DOHH2 (cell line): Measurements from ENCODE around the gene RNLS.

ENCODE experiments used
- H3F3A ChIP-seq: fragments of 200-600 bp; sonication (generic), shearing (Covaris generic); 2 replicates; pipeline ENCODE4 v1.6.0; 2016; ENCODE audit warnings: antibody characterized with exemption, mild to moderate bottlenecking; ENCODE audit not compliant: control insufficient read depth, insufficient read depth
- H3K27ac ChIP-seq: fragments of 200-600 bp; sonication (generic); 2 replicates; pipeline ENCODE4 v1.5.1; 2014; ENCODE audit warnings: low read depth, mild to moderate bottlenecking, low read length, moderate library complexity
- H3K27me3 ChIP-seq: fragments of 200-600 bp; sonication (generic); 2 replicates; pipeline ENCODE4 v1.6.1; 2014; ENCODE audit warnings: mild to moderate bottlenecking, low read length, mixed read lengths; ENCODE audit not compliant: control insufficient read depth
- H3K36me3 ChIP-seq: fragments of 200-600 bp; sonication (generic); 2 replicates; pipeline ENCODE4 v1.6.1; 2014; ENCODE audit warnings: mild to moderate bottlenecking, low read length, moderate library complexity, mixed read lengths; ENCODE audit not compliant: control insufficient read depth
- H3K4me1 ChIP-seq: fragments of 200-600 bp; sonication (generic); 2 replicates; pipeline ENCODE4 v1.6.1; 2014; ENCODE audit warnings: mild to moderate bottlenecking, low read length, mixed read lengths; ENCODE audit not compliant: control insufficient read depth
- H3K4me2 ChIP-seq: fragments of 200-600 bp; sonication (generic); 2 replicates; pipeline ENCODE4 v1.6.0; 2014; ENCODE audit warnings: mild to moderate bottlenecking, low read length, moderate library complexity
- H3K4me3 ChIP-seq: fragments of 200-600 bp; sonication (generic); 2 replicates; pipeline ENCODE4 v1.5.1; 2014; ENCODE audit warnings: mild to moderate bottlenecking, low read length, mixed read lengths
- H3K79me2 ChIP-seq: fragments of 200-600 bp; sonication (generic); 2 replicates; pipeline ENCODE4 v1.6.1; 2014; ENCODE audit warnings: mild to moderate bottlenecking, low read length, mixed read lengths; ENCODE audit not compliant: control insufficient read depth
- H3K9me2 ChIP-seq: fragments of 200-600 bp; sonication (generic); replicated peaks from 2 replicates; pipeline ENCODE4 v1.6.1; 2014; ENCODE audit warnings: mild to moderate bottlenecking, low read length, mixed read lengths; ENCODE audit not compliant: control insufficient read depth
- H3K9me3 ChIP-seq: fragments of 200-600 bp; sonication (generic); 2 replicates; pipeline ENCODE4 v1.6.1; 2014; ENCODE audit warnings: antibody characterized with exemption, low read length, mixed read lengths; ENCODE audit not compliant: control insufficient read depth, insufficient read depth
- H4K20me1 ChIP-seq: fragments of 200-600 bp; sonication (generic); 2 replicates; pipeline ENCODE4 v1.6.0; 2014; ENCODE audit warnings: low read depth, mild to moderate bottlenecking, antibody characterized with exemption, low read length, moderate library complexity; ENCODE audit not compliant: control insufficient read depth, insufficient read depth
- EZH2phosphoT487 ChIP-seq: fragments of 200-600 bp; sonication (generic); IDR thresholded peaks from 2 replicates; pipeline ENCODE4 v1.6.1; 2017; ENCODE audit warnings: borderline replicate concordance, mild to moderate bottlenecking, antibody characterized with exemption, low read length, moderate library complexity, mixed read lengths
- TF ChIP-seq, protein P1 (sequence below): fragments of 200-600 bp; sonication (generic); IDR thresholded peaks from one replicate; pipeline ENCODE4 v1.5.1; 2014; ENCODE audit warnings: antibody characterized with exemption, mild to moderate bottlenecking, low read depth, low read length; ENCODE audit not compliant: poor library complexity, severe bottlenecking

RNLS gene

DNA sequence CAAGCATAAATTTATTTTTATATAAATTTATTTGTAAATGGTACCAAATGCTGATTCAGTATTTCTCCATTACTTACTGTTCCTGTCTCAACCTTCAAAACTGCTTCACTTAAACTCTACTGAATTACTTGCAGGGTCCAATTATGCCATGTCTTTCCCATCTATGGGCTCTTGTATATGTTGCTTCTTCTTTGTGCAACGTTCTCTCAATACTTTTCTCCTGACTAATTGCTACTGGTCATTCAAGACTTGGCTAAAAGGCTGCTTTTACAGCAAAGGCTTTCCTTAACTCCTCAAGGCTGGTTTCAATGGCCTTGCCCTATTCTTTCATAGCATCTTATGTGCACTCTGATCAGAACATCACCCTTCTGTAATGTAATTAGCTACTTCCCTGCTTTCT is 67.9 kb downstream of the RNLS start:
- TF ChIP-seq EZH2phosphoT487: no peak
- TF ChIP-seq, protein P1, sequence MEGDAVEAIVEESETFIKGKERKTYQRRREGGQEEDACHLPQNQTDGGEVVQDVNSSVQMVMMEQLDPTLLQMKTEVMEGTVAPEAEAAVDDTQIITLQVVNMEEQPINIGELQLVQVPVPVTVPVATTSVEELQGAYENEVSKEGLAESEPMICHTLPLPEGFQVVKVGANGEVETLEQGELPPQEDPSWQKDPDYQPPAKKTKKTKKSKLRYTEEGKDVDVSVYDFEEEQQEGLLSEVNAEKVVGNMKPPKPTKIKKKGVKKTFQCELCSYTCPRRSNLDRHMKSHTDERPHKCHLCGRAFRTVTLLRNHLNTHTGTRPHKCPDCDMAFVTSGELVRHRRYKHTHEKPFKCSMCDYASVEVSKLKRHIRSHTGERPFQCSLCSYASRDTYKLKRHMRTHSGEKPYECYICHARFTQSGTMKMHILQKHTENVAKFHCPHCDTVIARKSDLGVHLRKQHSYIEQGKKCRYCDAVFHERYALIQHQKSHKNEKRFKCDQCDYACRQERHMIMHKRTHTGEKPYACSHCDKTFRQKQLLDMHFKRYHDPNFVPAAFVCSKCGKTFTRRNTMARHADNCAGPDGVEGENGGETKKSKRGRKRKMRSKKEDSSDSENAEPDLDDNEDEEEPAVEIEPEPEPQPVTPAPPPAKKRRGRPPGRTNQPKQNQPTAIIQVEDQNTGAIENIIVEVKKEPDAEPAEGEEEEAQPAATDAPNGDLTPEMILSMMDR: no peak
- no peaks in the 10 kb centered on the region for H3K27me3 ChIP-seq
- H3K4me3 ChIP-seq: no peak overlapping the region

DNA sequence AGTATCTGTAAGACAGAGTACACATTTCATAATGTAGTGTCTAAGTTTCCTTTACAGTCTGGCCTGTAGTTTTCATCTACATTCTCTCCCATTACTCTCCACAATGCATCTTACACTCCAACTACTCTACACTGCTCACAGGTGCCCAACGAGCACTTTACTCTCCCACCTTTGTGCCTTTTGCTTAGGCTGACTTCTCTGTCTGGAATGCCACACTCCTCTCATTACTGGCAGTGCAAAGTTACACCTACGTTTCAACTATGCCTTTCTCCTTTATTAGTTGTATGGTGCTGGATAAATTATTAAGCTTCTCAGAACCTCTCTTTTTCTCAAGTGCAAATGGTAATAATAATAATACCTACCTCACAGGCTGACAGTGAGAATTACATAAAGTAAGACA is 70.5 kb downstream of the RNLS start:
- H3K4me1 ChIP-seq: no peaks in the 10 kb centered on the region
- no peaks in the 10 kb centered on the region for H3K36me3 ChIP-seq
- no peak overlapping the region for H3K4me2 ChIP-seq
- H3K4me3 ChIP-seq: no peak overlapping the region
- no peaks in the 10 kb centered on the region for H3K79me2 ChIP-seq
- H3K9me3 ChIP-seq: no peaks in the 10 kb centered on the region; the same call in 1 of the 2 replicates
- no peaks in the 10 kb centered on the region for H3K27me3 ChIP-seq
- no peaks in the 10 kb centered on the region for H3F3A ChIP-seq
- no peaks in the 10 kb centered on the region for H3K9me2 ChIP-seq
- H3K27ac ChIP-seq: no peak overlapping the region
- no peak for TF ChIP-seq EZH2phosphoT487
- TF ChIP-seq, protein P1: no peak
- no peaks in the 10 kb centered on the region for H4K20me1 ChIP-seq

More for the DNA sequence above, 67.9 kb downstream of the RNLS start:
- Histone ChIP-seq H4K20me1 (no peaks in the 10 kb centered on the region), H3K4me2 (no peak overlapping the region), H3K9me3 (no peaks in the 10 kb centered on the region; the same call in 1 of the 2 replicates), H3K4me1 (no peaks in the 10 kb centered on the region), H3K27ac (no peak overlapping the region), H3K36me3 (no peaks in the 10 kb centered on the region), H3F3A (no peaks in the 10 kb centered on the region), H3K79me2 (no peaks in the 10 kb centered on the region), H3K9me2 (no peaks in the 10 kb centered on the region)

DNA sequence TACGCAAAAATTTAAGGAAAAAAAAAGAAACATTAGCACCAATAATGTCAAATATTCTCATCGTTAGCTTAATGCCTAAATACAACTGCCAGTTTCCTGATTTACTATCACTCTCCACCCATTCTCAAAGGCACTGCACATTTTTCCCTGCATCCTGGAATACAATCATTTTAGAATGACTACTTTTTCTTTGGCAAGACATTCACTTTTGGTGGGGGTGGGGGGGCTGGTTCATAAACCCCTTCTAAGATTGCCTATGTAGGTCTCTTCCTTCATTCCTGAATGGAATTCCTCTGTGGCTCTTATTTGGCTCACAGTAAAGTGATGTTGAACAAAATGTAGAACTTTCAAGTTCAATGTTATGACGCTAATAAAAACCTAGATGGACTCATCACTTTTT is 74.3 kb downstream of the RNLS start:
- no peak overlapping the region for H3K27ac ChIP-seq
- no peaks in the 10 kb centered on the region for H3K9me3 ChIP-seq
- no peaks in the 10 kb centered on the region for H3K9me2 ChIP-seq
- H3K79me2 ChIP-seq: no peaks in the 10 kb centered on the region
- H3K4me1 ChIP-seq: no peaks in the 10 kb centered on the region
- no peaks in the 10 kb centered on the region for H3K36me3 ChIP-seq
- H3K27me3 ChIP-seq: no peaks in the 10 kb centered on the region
- no peak overlapping the region for H3K4me2 ChIP-seq
- H4K20me1 ChIP-seq: no peaks in the 10 kb centered on the region
- no peak for TF ChIP-seq EZH2phosphoT487
- TF ChIP-seq, protein P1: no peak
- H3K4me3 ChIP-seq: no peak overlapping the region
- H3F3A ChIP-seq: no peaks in the 10 kb centered on the region

DNA sequence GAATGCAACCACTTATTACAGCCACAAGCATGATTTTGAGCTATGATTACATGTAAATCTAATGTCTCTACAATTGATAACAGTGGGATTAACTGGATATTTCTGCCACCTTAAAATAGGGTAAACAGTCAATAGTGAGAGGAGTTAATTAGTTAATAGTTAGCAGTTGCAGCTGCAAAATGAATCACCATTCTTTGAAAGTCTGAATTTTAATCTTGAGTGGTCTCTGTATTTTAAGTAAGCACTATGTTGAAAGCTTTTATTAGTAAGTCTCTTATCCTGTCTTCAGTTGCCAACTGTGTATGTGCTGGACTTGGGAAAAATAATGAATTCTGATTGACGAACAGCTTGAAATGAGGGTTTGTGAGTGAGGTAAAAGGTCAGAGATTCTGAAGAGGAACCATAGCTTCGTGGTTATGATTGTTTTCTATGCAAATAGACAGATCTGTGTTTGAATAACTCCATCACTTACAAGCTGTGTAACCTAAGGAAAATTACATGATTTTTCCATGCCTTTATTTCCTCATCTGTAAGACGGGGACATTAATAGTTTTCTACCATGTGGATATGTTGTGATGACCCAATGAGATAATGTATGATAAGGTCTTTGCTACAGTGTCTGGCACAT is 75.2 kb downstream of the RNLS start:
- Histone ChIP-seq H4K20me1 (no peaks in the 10 kb centered on the region), H3K27me3 (no peaks in the 10 kb centered on the region), H3K27ac (no peak overlapping the region), H3K36me3 (no peaks in the 10 kb centered on the region), H3K4me2 (no peak overlapping the region), H3K79me2 (no peaks in the 10 kb centered on the region), H3K4me1 (peaks cover 7% of the 10 kb centered on the region), H3K4me3 (no peak overlapping the region), H3K9me3 (no peaks in the 10 kb centered on the region), H3K9me2 (no peaks in the 10 kb centered on the region), H3F3A (no peaks in the 10 kb centered on the region)
- TF ChIP-seq, protein P1: no peak
- TF ChIP-seq EZH2phosphoT487: no peak
